OCI-LY1 (cell line): ENCODE data around the gene YBEY.

Experiments used
- CTCF ChIP-seq: fragments of 200-600 bp; sonication (generic), shearing (Covaris generic); IDR thresholded peaks from 2 replicates; pipeline ENCODE4 v1.5.1; 2017; ENCODE audit warnings: mild to moderate bottlenecking, antibody characterized with exemption, low read length, moderate library complexity, mixed read lengths
- EZH2 ChIP-seq: fragments of 200-600 bp; sonication (generic), shearing (Covaris generic); IDR thresholded peaks from 2 replicates; pipeline ENCODE4 v1.8.0; 2017; ENCODE audit warnings: borderline replicate concordance, mixed run types, mild to moderate bottlenecking, antibody characterized with exemption, low read length, moderate library complexity, mixed read lengths

GRCh38 chr21:46274797-46275390, 11.2 kb upstream of the YBEY start:
- TF ChIP-seq CTCF (no peak), EZH2 (no peak)
